Stimulated activated CD8-positive, alpha-beta memory T cell treated with anti-CD3 and anti-CD28 coated beads, Interleukin-15, amount 100 ng/mL, for 4 hours (primary cell): ENCODE data around the gene PEMT.

Experiments
- DNase-seq, 2 donors: peaks; one replicate each; pipeline ENCODE4 v3.0.0-alpha.2; 2020; ENCODE audit warnings: low read depth in 2 of 2

The PEMT gene

GRCh38 chr17:17535957-17536356 lies 55.6 kb downstream of the PEMT start:
- DNase-seq = no peak

- DNase-seq = no peak
Measured at GRCh38 chr17:17533901-17534441, 57.5 kb downstream of the PEMT start.

GRCh38 chr17:17532991-17533390 lies 58.5 kb downstream of the PEMT start:
- DNase-seq = no peak

GRCh38 chr17:17531156-17531555 lies 60.4 kb downstream of the PEMT start:
- no peak for DNase-seq

GRCh38 chr17:17528696-17529652 lies 62.5 kb downstream of the PEMT start:
- no peak for DNase-seq

GRCh38 chr17:17527956-17528500 lies 63.5 kb downstream of the PEMT start:
- DNase-seq = no peak

- no peak for DNase-seq
Measured at GRCh38 chr17:17527534-17527933, 64.0 kb downstream of the PEMT start.

GRCh38 chr17:17526369-17526768 lies 65.1 kb downstream of the PEMT start:
- DNase-seq = no peak

- DNase-seq = no peak
Measured at GRCh38 chr17:17525956-17526355, 65.6 kb downstream of the PEMT start.

GRCh38 chr17:17525311-17525710 lies 66.2 kb downstream of the PEMT start:
- no peak for DNase-seq

- no peak for DNase-seq
Measured at GRCh38 chr17:17523731-17524490, 67.6 kb downstream of the PEMT start.

GRCh38 chr17:17523001-17523730 lies 68.3 kb downstream of the PEMT start:
- DNase-seq = no peak

GRCh38 chr17:17520599-17521232 lies 70.8 kb downstream of the PEMT start:
- no peak for DNase-seq

- DNase-seq = no peak
Measured at GRCh38 chr17:17519886-17520285, 71.6 kb downstream of the PEMT start.

GRCh38 chr17:17518951-17519350 lies 72.6 kb downstream of the PEMT start:
- DNase-seq = no peak

- no peak for DNase-seq
Measured at GRCh38 chr17:17518014-17518413, 73.5 kb downstream of the PEMT start.

- no peak for DNase-seq
Measured at GRCh38 chr17:17516941-17517720, 74.4 kb downstream of the PEMT start.

- DNase-seq = no peak
Measured at GRCh38 chr17:17515934-17516930, 75.3 kb downstream of the PEMT start.
